Fibroblast of lung (primary cell): ENCODE results near the gene KIAA0232. TPM values are rescaled to one million over a fixed set of nuclear protein-coding genes. Genes with fewer than 3 reads are reported as not detected.

Source experiments
- DNase-seq, 2 donors: peaks; one replicate each; pipeline versions ENCODE4 v3.0.0 to v3.0.0-alpha.2; 2010; ENCODE audit warnings: low read depth in 2 of 2
- H2AFZ ChIP-seq: 2 replicates; pipeline ENCODE4 v1.5.1; 2012; ENCODE audit warnings: low read length, control low read depth, inconsistent platforms
- H3K27ac ChIP-seq: 2 replicates; pipeline ENCODE4 v1.5.1; 2011; ENCODE audit warnings: low read length, control low read depth; ENCODE audit not compliant: insufficient read depth
- H3K27me3 ChIP-seq: 2 replicates; pipeline ENCODE4 v1.5.1; 2011; ENCODE audit warnings: mild to moderate bottlenecking, low read length; ENCODE audit not compliant: control insufficient read depth, insufficient read depth
- H3K36me3 ChIP-seq: 2 replicates; pipeline ENCODE4 v1.5.1; 2011; ENCODE audit warnings: low read length; ENCODE audit not compliant: control insufficient read depth, insufficient read depth
- H3K4me1 ChIP-seq: 2 replicates; pipeline ENCODE4 v1.5.1; 2011; ENCODE audit warnings: low read length; ENCODE audit not compliant: control insufficient read depth, insufficient read depth; ENCODE audit errors: extremely low read depth
- H3K4me2 ChIP-seq: 2 replicates; pipeline ENCODE4 v1.5.1; 2011; ENCODE audit warnings: low read length, control low read depth; ENCODE audit not compliant: insufficient read depth; ENCODE audit errors: extremely low read depth
- H3K4me3 ChIP-seq, 4 experiments: fragments of 200-600 bp in 1 of 4; sonication (generic) in 1 of 4; replicated peaks in 1 of 4; 2 replicates each; pipeline ENCODE4 v1.5.1; 2011 to 2016; ENCODE audit warnings: low read length in 4 of 4, low read depth in 3 of 4, mild to moderate bottlenecking in 3 of 4, control low read depth in 2 of 4, inconsistent platforms in 1 of 4, mixed read lengths in 1 of 4; ENCODE audit not compliant: insufficient read depth in 1 of 4; ENCODE audit errors: control extremely low read depth in 1 of 4
- H3K79me2 ChIP-seq: 2 replicates; pipeline ENCODE4 v1.5.1; 2012; ENCODE audit warnings: mild to moderate bottlenecking, low read length, inconsistent platforms; ENCODE audit not compliant: control insufficient read depth, insufficient read depth
- H3K9ac ChIP-seq: 2 replicates; pipeline ENCODE4 v1.5.1; 2011; ENCODE audit warnings: mild to moderate bottlenecking, low read length, control low read depth; ENCODE audit not compliant: insufficient read depth
- H3K9me3 ChIP-seq: 2 replicates; pipeline ENCODE4 v1.5.1; 2012; ENCODE audit warnings: low read depth, low read length; ENCODE audit not compliant: control insufficient read depth, insufficient read depth
- H4K20me1 ChIP-seq: 2 replicates; pipeline ENCODE4 v1.5.1; 2011; ENCODE audit warnings: low read length; ENCODE audit not compliant: control insufficient read depth, insufficient read depth; ENCODE audit errors: extremely low read depth
- CTCF ChIP-seq, 2 donors: IDR thresholded peaks in 1 of 2; conservative IDR thresholded peaks in 1 of 2; 1 replicate in 1 of 2; 2 replicates in 1 of 2; pipeline ENCODE4 v1.5.1; 2011 to 2012; ENCODE audit warnings: low read length in 2 of 2, control low read depth in 1 of 2, inconsistent platforms in 1 of 2, low read depth in 1 of 2, mild to moderate bottlenecking in 1 of 2
- EZH2 ChIP-seq: IDR thresholded peaks from 2 replicates; pipeline ENCODE4 v1.5.1; 2012; ENCODE audit warnings: low read length, control low read depth, mild to moderate bottlenecking; ENCODE audit errors: missing control alignments
- polyA plus RNA-seq, 2 donors: library from polyadenylated mRNA; depleted of rRNA in 1 of 2; stranded (reverse) in 1 of 2; unstranded in 1 of 2; fragments of >200 nt; gene quantifications; 2 replicates each; pipeline ENCODE4 v1.2.1, GENCODE V29; 2011 to 2012; ENCODE audit warnings: missing spikeins in 1 of 2
- total RNA-seq: library from RNA; depleted of rRNA; stranded (reverse); fragments of >200 nt; gene quantifications from 2 replicates; pipeline ENCODE4 v1.2.1, GENCODE V29; 2014

The KIAA0232 gene
- total and polyA plus RNA-seq, 2 donors (not counting 1 experiment from before 2014, with no cell fraction given): 18.0 to 18.8 TPM

- DNase-seq: peak; percentile 49 to 85
- Histone ChIP-seq H3K4me1 (peaks cover 11% of the 10 kb centered on the region), H2AFZ (no peak overlapping the region), H3K9ac (peak overlapping the region; percentile 28), H3K4me2 (peak overlapping the region; percentile 48), H3K9me3 (no peaks in the 10 kb centered on the region), H4K20me1 (no peaks in the 10 kb centered on the region), H3K27me3 (no peaks in the 10 kb centered on the region), H3K4me3 (no peak overlapping the region), H3K79me2 (no peaks in the 10 kb centered on the region), H3K27ac (peak overlapping the region; percentile 72), H3K36me3 (peaks cover 4% of the 10 kb centered on the region)
- TF ChIP-seq CTCF (conservative IDR thresholded peaks at IDR 0.05 in 1 of 2, IDR thresholded peaks at IDR 0.05 in 1 of 2; ENCODE audit: low read depth in 1 of 2, low read length in 2 of 2) (peak; percentile 9 to 25), EZH2 (no peak)
Observed at GRCh38 chr4:6885953-6886557, 103.5 kb downstream of the KIAA0232 start.

- no peaks in the 10 kb centered on the region for H3K79me2 ChIP-seq
- no peak overlapping the region for H3K4me3 ChIP-seq
- TF ChIP-seq CTCF (conservative IDR thresholded peaks at IDR 0.05 in 1 of 2, IDR thresholded peaks at IDR 0.05 in 1 of 2; ENCODE audit: low read depth in 1 of 2, low read length in 2 of 2): no peak
- TF ChIP-seq EZH2: no peak
- no peak overlapping the region for H3K4me2 ChIP-seq
- H4K20me1 ChIP-seq: no peaks in the 10 kb centered on the region
- H3K27ac ChIP-seq: no peak overlapping the region
- H3K36me3 ChIP-seq: peaks cover 2% of the 10 kb centered on the region
- DNase-seq: no peak
- H3K9me3 ChIP-seq: no peaks in the 10 kb centered on the region
- no peak overlapping the region for H3K9ac ChIP-seq
- H3K27me3 ChIP-seq: no peaks in the 10 kb centered on the region
- H2AFZ ChIP-seq: no peak overlapping the region
- H3K4me1 ChIP-seq: peaks cover 15% of the 10 kb centered on the region
Observed at GRCh38 chr4:6886886-6887285, 104.4 kb downstream of the KIAA0232 start.

GRCh38 chr4:6887591-6888371 is 105.3 kb downstream of the KIAA0232 start:
- no peak overlapping the region for H3K4me3 ChIP-seq
- H3K79me2 ChIP-seq: no peaks in the 10 kb centered on the region
- H2AFZ ChIP-seq: no peak overlapping the region
- no peak overlapping the region for H3K9ac ChIP-seq
- no peak overlapping the region for H3K4me2 ChIP-seq
- H3K27me3 ChIP-seq: no peaks in the 10 kb centered on the region
- DNase-seq: peak in 1 of 2 donors; percentile 19
- no peaks in the 10 kb centered on the region for H4K20me1 ChIP-seq
- no peak overlapping the region for H3K27ac ChIP-seq
- no peaks in the 10 kb centered on the region for H3K36me3 ChIP-seq
- H3K9me3 ChIP-seq: no peaks in the 10 kb centered on the region
- H3K4me1 ChIP-seq: peaks cover 22% of the 10 kb centered on the region
- TF ChIP-seq CTCF (conservative IDR thresholded peaks at IDR 0.05 in 1 of 2, IDR thresholded peaks at IDR 0.05 in 1 of 2; ENCODE audit: low read depth in 1 of 2, low read length in 2 of 2): no peak
- no peak for TF ChIP-seq EZH2
